Neural cell (in vitro differentiated cells): ENCODE results near the gene PLCL1.

Source experiments
- CTCF ChIP-seq: fragments of 450-650 bp; IDR thresholded peaks from 2 replicates; pipeline ENCODE4 v1.5.1; 2014; ENCODE audit warnings: antibody characterized with exemption, mild to moderate bottlenecking, moderate library complexity; ENCODE audit not compliant: poor library complexity, severe bottlenecking
- EP300 ChIP-seq: fragments of 450-650 bp; conservative IDR thresholded peaks from 2 replicates; pipeline ENCODE4 v1.6.1; 2014; ENCODE audit warnings: antibody characterized with exemption, mild to moderate bottlenecking, moderate library complexity; ENCODE audit not compliant: poor library complexity, severe bottlenecking
- EZH2 ChIP-seq: fragments of 200-600, 300-800 bp; shearing (Covaris generic), sonication (generic); IDR thresholded peaks from 2 replicates; pipeline ENCODE4 v1.6.1; 2014; ENCODE audit warnings: antibody characterized with exemption, low read length, borderline replicate concordance, mild to moderate bottlenecking; ENCODE audit not compliant: insufficient read depth, poor library complexity, severe bottlenecking
- MXI1 ChIP-seq: fragments of 450-650 bp; conservative IDR thresholded peaks from 2 replicates; pipeline ENCODE4 v1.6.1; 2014; ENCODE audit warnings: antibody characterized with exemption, mild to moderate bottlenecking; ENCODE audit not compliant: poor library complexity, severe bottlenecking
- POLR2AphosphoS5 ChIP-seq: IDR thresholded peaks from 2 replicates; pipeline ENCODE4 v1.6.1; 2012
- RAD21 ChIP-seq: fragments of 450-650 bp; conservative IDR thresholded peaks from 2 replicates; pipeline ENCODE4 v1.6.1; 2014; ENCODE audit warnings: antibody characterized with exemption, mild to moderate bottlenecking, moderate library complexity
- REST ChIP-seq: IDR thresholded peaks from 2 replicates; pipeline ENCODE4 v1.6.1; 2012; ENCODE audit warnings: borderline replicate concordance
- SMC3 ChIP-seq: fragments of 450-650 bp; conservative IDR thresholded peaks from 2 replicates; pipeline ENCODE4 v1.6.1; 2014; ENCODE audit warnings: antibody characterized with exemption, mild to moderate bottlenecking, moderate library complexity; ENCODE audit not compliant: poor library complexity
- TAF1 ChIP-seq: IDR thresholded peaks from 2 replicates; pipeline ENCODE4 v1.6.1; 2012; ENCODE audit warnings: low read depth

- TF ChIP-seq CTCF (no peak), MXI1 (no peak), EP300 (no peak), POLR2AphosphoS5 (no peak), TAF1 (no peak), RAD21 (no peak), SMC3 (no peak), EZH2 (no peak), REST (no peak)
These were observed 6.2 kb upstream of the PLCL1 start for GRCh38 chr2:197798187-197798586.
